AG04449 (cell line): Measurements from ENCODE around the gene FRAT1.
A peak's percentile ranks its signal among the peaks of the same experiment; 100 is the strongest.

Experiments used
- CTCF ChIA-PET: fragments of 350-600 bp; formaldehyde crosslinking; extraction: SDS; loops from one replicate; lab custom pipeline; 2021; ENCODE audit warnings: antibody characterized with exemption; lab: Yijun Ruan, JAX
- POLR2A ChIA-PET: fragments of 400-600, 350-600 bp; formaldehyde crosslinking; extraction: SDS; loops from one replicate; lab custom pipeline; 2020; ENCODE audit warnings: antibody characterized with exemption, inconsistent platforms; lab: Yijun Ruan, JAX
- DNase-seq: peaks from one replicate; pipeline ENCODE4 v3.0.0-alpha.2; 2010; ENCODE audit warnings: low read depth, low spot score
- H3K4me3 ChIP-seq: 2 replicates; pipeline ENCODE4 v1.5.1; 2011; ENCODE audit warnings: low read depth, mild to moderate bottlenecking, control low read depth, low read length
- CTCF ChIP-seq: IDR thresholded peaks from one replicate; pipeline ENCODE4 v1.5.1; 2011; ENCODE audit warnings: mild to moderate bottlenecking, moderate library complexity, low read length, control low read depth, inconsistent platforms; ENCODE audit not compliant: insufficient read depth; ENCODE audit errors: missing control alignments

The FRAT1 gene

GRCh38 chr10:97319671-97320479, 804 bp downstream of the FRAT1 start:
- peak overlapping the region; percentile 88 for H3K4me3 ChIP-seq
- no peak for DNase-seq
- ChIA-PET CTCF (interaction anchor here (0.9 to 4.5 kb wide), 6 partner anchors 9 to 109 kb away, joined by 3 to 32 read pairs (median 4); partner anchors contain the start of gene FRAT2), POLR2A (interaction anchor here (1.2 to 1.3 kb wide), 2 partner anchors 9 to 13 kb away, joined by 3 to 8 read pairs; no protein-coding TSS in a partner anchor)
- peak; percentile 11 for TF ChIP-seq CTCF

DNA sequence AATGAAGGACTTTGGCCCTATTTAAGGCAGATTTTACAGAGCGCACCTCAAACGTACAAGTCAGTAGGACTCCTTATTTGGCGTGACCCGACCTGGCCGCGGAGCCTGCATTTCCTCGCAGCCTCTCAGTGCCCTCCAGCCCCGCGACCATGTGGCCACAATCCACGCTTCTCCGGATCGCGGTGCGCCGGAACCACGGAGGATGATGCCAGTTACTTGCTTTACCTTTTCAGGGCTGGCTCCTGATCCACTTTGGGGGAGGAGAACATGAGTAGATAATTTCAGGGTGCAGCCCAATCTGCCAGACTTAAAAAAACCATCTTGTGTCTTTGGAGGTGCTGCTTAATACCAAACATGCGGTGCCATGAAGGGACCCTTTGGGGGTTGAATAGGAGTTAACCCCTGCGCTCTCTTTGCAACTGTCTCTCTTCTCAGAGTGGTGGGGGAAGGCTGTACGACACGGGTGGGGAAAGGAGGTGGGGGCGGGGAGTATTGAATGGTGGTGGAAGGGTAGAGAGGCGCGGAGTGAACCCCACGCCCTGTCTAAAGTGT, 1.5 kb downstream of the FRAT1 start:
- DNase-seq: no peak
- ChIA-PET CTCF (interaction anchor here (1.2 to 4.9 kb wide), 5 partner anchors 8 to 87 kb away, joined by 3 to 32 read pairs (median 15); partner anchors contain the start of gene FRAT2), POLR2A (interaction anchor here (1.2 kb wide), 1 partner anchor 8 kb away, joined by 3 read pairs; no protein-coding TSS in a partner anchor)
- H3K4me3 ChIP-seq: peak overlapping the region; percentile 88
- TF ChIP-seq CTCF: no peak

DNA sequence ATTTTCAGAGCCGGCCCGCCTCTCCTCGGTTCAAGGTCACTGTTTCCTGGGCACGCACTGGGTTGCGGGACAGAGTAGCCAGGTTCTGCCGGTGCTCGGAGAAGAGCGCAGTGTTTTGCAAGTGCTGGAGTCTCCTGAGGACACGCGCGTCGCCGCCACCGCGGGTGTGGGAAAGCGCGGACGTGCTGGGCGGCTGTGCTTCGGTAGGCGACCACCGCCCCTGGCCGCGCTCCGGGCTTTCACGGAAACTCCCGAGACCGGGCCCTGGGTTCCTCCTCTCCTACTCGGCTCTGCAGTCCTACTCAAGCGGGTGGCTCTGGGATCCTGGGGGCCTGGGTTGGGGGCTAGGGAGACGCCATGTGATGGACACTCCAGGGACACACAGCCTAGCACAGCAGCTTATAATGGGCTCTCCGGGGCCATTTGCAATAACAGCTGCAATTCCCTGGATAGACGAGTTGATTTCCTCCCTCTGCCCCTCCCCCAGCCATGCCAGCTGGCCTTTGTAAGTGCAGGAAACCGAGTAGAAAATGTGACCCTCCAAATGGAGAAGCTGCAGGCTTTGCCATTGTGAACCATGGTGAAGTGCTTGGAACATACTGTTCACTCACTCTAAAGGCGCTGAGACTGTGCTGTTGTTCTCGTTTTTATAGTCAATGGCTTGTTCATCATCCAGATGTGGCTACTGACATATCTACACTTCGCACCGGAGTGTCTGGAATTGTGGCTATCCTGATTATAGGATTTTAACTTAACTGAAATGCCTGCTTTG, 2.1 kb downstream of the FRAT1 start:
- ChIA-PET POLR2A (no interaction called here), CTCF (interaction anchor here (0.7 to 4.9 kb wide), 2 partner anchors 12 to 29 kb away, joined by 3 to 30 read pairs; partner anchors contain the start of gene ARHGAP19)
- peak overlapping the region; percentile 8; the same call in 1 of the 2 replicates for H3K4me3 ChIP-seq
- no peak for TF ChIP-seq CTCF
- no peak for DNase-seq

DNA sequence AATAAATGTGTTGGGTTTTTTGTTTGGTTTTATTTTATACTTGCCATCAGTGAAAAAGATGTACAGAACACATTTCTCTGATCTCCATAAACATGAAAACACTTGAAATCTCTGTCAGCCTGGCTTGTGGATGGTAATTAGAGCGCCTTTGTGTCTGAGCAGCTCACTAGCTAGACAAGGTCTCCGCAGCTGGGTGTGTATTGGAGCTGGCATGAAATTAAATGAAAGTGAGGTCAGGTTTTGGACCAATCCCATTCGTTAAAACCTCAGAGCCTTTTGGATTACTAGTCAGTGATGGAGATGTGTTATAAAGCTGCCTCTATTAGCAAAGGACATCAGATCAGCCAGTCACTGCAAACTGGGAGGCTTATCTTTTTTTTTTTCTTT, 2.7 kb downstream of the FRAT1 start:
- no peak for DNase-seq
- no peak overlapping the region for H3K4me3 ChIP-seq
- ChIA-PET POLR2A (interaction anchor here (1.0 kb wide), 1 partner anchor 11 kb away, joined by 4 read pairs; no protein-coding TSS in a partner anchor), CTCF (interaction anchor here (0.7 to 4.9 kb wide), 3 partner anchors 11 to 87 kb away, joined by 3 to 30 read pairs (median 4); partner anchors contain the start of gene ARHGAP19)
- TF ChIP-seq CTCF: no peak

- ChIA-PET CTCF (interaction anchor here (4.9 kb wide), 1 partner anchor 9 kb away, joined by 30 read pairs; no protein-coding TSS in a partner anchor), POLR2A (interaction anchor here (1.0 kb wide), 1 partner anchor 10 kb away, joined by 3 read pairs; no protein-coding TSS in a partner anchor)
- TF ChIP-seq CTCF: no peak
- no peak for DNase-seq
- H3K4me3 ChIP-seq: no peak overlapping the region
Measured at GRCh38 chr10:97323501-97323900, 4.4 kb downstream of the FRAT1 start.
